ENCODE results near the gene NEK6.

NEK6 gene

DNA sequence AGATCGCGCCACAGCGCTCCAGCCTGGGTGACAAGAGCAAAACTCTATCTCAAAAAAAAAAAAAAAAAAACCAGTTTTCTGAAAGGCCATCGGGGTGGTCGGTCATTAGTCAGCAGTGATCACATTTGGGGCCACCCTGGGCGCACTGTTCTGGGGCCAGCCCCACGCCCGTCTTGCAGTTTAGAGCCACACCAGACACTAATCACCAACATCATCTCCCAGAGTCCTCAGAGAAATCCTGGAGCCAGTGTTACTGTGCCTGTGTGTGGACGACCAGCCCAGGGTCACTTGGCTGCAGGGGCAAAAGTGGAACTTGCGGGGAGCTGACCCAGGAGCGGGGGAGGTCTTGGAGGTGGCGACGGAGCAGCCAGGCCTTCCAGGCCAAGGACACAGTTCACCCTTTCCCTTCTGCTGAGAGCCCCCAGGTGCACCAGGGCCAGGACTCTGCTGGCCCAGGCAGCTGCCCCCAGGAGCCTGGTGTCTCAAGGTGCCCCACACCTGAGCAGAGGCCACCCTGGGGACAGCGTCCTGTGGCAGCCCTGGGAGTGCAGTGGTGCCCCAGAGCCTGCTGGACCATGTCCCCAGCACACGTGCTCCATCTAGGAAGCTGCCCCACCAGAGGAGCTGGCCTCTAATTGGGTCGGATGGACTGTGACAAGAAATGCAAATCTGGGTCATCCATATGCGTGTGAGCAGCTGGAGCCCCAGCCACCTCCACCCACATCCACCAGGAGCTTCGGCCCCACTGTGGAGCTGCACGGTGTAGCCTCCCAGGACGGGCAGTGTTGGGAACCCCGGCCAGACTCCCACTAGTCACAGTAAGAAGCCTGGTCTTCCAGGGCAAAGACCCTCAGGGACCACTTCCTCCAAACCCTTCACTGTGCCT, 51.1 kb downstream of the NEK6 start:
- peak; percentile 6; the same call in 2 of the 3 replicates for ATAC-seq

DNA sequence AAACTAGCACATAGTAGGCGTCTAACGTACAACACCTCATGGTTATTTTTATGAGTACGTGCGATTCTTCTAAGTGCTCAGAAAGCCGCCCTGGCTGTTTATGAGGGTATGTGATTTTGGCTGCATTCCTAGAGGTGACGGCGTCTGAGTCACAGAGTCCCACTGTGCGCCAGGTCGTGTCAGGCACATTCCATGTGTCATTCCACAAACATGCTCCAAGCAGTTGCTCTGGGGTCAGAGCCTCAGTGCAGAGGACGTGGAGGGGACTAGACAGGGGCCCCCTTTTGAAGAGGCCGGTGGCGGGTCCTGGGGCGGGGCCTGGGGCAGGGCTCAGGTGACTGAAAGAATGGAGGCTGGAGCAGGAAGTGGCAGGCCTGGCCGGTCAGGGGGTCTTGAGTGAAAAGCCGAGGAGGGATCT, 51.9 kb downstream of the NEK6 start:
- TF ChIP-seq, protein P1, sequence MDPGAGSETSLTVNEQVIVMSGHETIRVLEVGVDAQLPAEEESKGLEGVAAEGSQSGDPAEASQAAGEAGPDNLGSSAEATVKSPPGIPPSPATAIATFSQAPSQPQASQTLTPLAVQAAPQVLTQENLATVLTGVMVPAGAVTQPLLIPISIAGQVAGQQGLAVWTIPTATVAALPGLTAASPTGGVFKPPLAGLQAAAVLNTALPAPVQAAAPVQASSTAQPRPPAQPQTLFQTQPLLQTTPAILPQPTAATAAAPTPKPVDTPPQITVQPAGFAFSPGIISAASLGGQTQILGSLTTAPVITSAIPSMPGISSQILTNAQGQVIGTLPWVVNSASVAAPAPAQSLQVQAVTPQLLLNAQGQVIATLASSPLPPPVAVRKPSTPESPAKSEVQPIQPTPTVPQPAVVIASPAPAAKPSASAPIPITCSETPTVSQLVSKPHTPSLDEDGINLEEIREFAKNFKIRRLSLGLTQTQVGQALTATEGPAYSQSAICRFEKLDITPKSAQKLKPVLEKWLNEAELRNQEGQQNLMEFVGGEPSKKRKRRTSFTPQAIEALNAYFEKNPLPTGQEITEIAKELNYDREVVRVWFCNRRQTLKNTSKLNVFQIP (CRISPR knock-in tag; IDR thresholded peaks at IDR 0.05; ENCODE audit: borderline replicate concordance, low read depth) = no peak
- TF ChIP-seq ZFP30 (CRISPR knock-in tag; IDR thresholded peaks at IDR 0.05) = no peak
- TF ChIP-seq CSDC2 (CRISPR knock-in tag; IDR thresholded peaks at IDR 0.05) = no peak
- TF ChIP-seq ESRRG (CRISPR knock-in tag; IDR thresholded peaks at IDR 0.05) = no peak
- TF ChIP-seq SNAI2 (CRISPR knock-in tag; IDR thresholded peaks at IDR 0.05) = no peak
- no peak for TF ChIP-seq OSR1 (CRISPR knock-in tag; IDR thresholded peaks at IDR 0.05)
- peak; percentile 82 for ATAC-seq

More for the DNA sequence above, 51.1 kb downstream of the NEK6 start:
- TF ChIP-seq PPARA (CRISPR knock-in tag; IDR thresholded peaks at IDR 0.05; ENCODE audit: borderline replicate concordance) = no peak
- no peak for TF ChIP-seq ESRRG (CRISPR knock-in tag; IDR thresholded peaks at IDR 0.05)
- no peak for TF ChIP-seq ZNF8 (CRISPR knock-in tag; IDR thresholded peaks at IDR 0.05)
- no peak for TF ChIP-seq ARNTL (CRISPR knock-in tag; IDR thresholded peaks at IDR 0.05; ENCODE audit: borderline replicate concordance, low read depth)
- no peak for TF ChIP-seq ZNF70 (CRISPR knock-in tag; IDR thresholded peaks at IDR 0.05)
- TF ChIP-seq RARB (CRISPR knock-in tag; IDR thresholded peaks at IDR 0.05) = no peak

DNA sequence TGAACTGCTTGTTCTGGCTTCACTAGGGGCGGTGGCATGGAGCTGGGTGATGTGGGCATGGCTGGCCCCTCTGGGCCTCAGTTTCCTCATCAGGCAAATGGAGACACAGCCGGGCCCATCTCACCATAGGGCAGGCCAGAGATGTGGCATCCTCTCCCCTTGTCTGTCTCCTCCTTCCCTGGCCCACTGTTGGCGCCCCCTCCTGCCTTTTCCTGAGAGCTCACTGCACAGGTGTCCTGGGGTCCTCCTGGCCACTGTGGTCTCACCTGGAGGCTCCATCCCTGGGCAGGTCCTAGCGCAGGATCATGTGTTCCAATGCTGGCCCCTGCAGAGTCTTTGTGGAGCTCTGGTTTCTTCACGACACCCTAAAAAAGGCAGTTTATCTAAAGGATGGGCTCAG, 53.5 kb downstream of the NEK6 start:
- TF ChIP-seq TOX (CRISPR knock-in tag; IDR thresholded peaks at IDR 0.05; ENCODE audit: borderline replicate concordance) (no peak), BACH2 (CRISPR knock-in tag; IDR thresholded peaks at IDR 0.05; ENCODE audit: borderline replicate concordance) (no peak)
- TF ChIP-seq, protein P2, sequence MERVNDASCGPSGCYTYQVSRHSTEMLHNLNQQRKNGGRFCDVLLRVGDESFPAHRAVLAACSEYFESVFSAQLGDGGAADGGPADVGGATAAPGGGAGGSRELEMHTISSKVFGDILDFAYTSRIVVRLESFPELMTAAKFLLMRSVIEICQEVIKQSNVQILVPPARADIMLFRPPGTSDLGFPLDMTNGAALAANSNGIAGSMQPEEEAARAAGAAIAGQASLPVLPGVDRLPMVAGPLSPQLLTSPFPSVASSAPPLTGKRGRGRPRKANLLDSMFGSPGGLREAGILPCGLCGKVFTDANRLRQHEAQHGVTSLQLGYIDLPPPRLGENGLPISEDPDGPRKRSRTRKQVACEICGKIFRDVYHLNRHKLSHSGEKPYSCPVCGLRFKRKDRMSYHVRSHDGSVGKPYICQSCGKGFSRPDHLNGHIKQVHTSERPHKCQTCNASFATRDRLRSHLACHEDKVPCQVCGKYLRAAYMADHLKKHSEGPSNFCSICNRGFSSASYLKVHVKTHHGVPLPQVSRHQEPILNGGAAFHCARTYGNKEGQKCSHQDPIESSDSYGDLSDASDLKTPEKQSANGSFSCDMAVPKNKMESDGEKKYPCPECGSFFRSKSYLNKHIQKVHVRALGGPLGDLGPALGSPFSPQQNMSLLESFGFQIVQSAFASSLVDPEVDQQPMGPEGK (CRISPR knock-in tag; IDR thresholded peaks at IDR 0.05; ENCODE audit: borderline replicate concordance) = no peak
- TF ChIP-seq, protein P3, sequence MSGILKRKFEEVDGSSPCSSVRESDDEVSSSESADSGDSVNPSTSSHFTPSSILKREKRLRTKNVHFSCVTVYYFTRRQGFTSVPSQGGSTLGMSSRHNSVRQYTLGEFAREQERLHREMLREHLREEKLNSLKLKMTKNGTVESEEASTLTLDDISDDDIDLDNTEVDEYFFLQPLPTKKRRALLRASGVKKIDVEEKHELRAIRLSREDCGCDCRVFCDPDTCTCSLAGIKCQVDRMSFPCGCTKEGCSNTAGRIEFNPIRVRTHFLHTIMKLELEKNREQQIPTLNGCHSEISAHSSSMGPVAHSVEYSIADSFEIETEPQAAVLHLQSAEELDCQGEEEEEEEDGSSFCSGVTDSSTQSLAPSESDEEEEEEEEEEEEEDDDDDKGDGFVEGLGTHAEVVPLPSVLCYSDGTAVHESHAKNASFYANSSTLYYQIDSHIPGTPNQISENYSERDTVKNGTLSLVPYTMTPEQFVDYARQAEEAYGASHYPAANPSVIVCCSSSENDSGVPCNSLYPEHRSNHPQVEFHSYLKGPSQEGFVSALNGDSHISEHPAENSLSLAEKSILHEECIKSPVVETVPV (CRISPR knock-in tag; IDR thresholded peaks at IDR 0.05) = no peak
- TF ChIP-seq, protein P4, sequence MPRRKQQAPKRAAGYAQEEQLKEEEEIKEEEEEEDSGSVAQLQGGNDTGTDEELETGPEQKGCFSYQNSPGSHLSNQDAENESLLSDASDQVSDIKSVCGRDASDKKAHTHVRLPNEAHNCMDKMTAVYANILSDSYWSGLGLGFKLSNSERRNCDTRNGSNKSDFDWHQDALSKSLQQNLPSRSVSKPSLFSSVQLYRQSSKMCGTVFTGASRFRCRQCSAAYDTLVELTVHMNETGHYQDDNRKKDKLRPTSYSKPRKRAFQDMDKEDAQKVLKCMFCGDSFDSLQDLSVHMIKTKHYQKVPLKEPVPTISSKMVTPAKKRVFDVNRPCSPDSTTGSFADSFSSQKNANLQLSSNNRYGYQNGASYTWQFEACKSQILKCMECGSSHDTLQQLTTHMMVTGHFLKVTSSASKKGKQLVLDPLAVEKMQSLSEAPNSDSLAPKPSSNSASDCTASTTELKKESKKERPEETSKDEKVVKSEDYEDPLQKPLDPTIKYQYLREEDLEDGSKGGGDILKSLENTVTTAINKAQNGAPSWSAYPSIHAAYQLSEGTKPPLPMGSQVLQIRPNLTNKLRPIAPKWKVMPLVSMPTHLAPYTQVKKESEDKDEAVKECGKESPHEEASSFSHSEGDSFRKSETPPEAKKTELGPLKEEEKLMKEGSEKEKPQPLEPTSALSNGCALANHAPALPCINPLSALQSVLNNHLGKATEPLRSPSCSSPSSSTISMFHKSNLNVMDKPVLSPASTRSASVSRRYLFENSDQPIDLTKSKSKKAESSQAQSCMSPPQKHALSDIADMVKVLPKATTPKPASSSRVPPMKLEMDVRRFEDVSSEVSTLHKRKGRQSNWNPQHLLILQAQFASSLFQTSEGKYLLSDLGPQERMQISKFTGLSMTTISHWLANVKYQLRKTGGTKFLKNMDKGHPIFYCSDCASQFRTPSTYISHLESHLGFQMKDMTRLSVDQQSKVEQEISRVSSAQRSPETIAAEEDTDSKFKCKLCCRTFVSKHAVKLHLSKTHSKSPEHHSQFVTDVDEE (CRISPR knock-in tag; IDR thresholded peaks at IDR 0.05) = no peak

DNA sequence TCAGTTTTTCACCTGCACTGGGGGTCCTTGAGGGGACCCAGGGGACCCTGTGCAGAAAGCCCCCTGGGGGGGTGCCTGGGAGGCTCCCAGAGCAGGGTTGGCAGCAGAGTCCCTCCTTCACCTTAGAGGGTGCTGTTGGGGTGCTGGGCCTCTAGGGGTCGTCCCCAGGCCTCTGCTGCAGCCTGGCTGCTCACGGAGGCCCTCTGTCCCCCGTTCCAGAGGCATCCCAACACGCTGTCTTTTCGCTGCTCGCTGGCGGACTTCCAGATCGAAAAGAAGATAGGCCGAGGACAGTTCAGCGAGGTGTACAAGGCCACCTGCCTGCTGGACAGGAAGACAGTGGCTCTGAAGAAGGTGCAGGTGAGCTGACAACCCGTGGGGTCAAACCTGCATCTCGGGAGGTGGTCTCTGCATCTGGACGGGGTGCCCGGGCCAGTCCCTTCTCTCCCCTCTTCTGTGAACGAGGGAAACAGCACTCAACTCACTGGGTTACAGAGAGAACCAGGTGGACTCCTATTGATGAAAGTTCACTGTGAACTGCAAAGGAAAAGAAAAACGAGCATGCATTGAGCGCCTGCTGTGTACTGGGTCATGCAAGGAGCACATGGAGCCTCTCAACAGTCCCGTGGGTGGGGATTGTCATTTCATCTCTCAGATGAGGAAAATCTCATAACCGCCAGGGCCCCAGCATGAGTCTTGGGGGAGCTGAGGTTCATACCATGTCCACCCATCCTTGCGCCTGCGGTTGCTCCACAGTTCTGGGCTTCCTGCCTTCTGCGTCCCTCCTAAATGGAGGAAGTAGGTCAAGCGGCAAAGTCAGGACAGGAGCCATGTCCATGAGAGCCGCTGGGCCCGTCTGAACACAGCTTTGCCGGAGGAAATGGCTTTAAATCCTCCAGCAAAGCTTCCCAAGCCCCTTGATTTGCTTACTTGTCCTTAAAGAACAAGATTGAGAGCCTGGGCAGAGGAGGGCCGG, 54.8 kb downstream of the NEK6 start:
- no peak for ATAC-seq
- no peak for TF ChIP-seq TCF4 (CRISPR knock-in tag; IDR thresholded peaks at IDR 0.05; ENCODE audit: borderline replicate concordance)
- TF ChIP-seq ZC3H10 (CRISPR knock-in tag; IDR thresholded peaks at IDR 0.05) = no peak
- TF ChIP-seq OSR1 (CRISPR knock-in tag; IDR thresholded peaks at IDR 0.05) = no peak
- TF ChIP-seq TOX (CRISPR knock-in tag; IDR thresholded peaks at IDR 0.05; ENCODE audit: borderline replicate concordance) = no peak
- TF ChIP-seq, protein P5, sequence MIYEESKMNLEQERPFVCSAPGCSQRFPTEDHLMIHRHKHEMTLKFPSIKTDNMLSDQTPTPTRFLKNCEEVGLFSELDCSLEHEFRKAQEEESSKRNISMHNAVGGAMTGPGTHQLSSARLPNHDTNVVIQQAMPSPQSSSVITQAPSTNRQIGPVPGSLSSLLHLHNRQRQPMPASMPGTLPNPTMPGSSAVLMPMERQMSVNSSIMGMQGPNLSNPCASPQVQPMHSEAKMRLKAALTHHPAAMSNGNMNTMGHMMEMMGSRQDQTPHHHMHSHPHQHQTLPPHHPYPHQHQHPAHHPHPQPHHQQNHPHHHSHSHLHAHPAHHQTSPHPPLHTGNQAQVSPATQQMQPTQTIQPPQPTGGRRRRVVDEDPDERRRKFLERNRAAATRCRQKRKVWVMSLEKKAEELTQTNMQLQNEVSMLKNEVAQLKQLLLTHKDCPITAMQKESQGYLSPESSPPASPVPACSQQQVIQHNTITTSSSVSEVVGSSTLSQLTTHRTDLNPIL (CRISPR knock-in tag; IDR thresholded peaks at IDR 0.05; ENCODE audit: low read depth) = no peak
- TF ChIP-seq ZFP3 (CRISPR knock-in tag; IDR thresholded peaks at IDR 0.05) = no peak
- TF ChIP-seq, protein P2 (CRISPR knock-in tag; IDR thresholded peaks at IDR 0.05; ENCODE audit: borderline replicate concordance) = no peak
- TF ChIP-seq, protein P1 (CRISPR knock-in tag; IDR thresholded peaks at IDR 0.05; ENCODE audit: borderline replicate concordance, low read depth) = no peak
- no peak for TF ChIP-seq ZNF70 (CRISPR knock-in tag; IDR thresholded peaks at IDR 0.05)
- no peak for TF ChIP-seq RARB (CRISPR knock-in tag; IDR thresholded peaks at IDR 0.05)

More for the DNA sequence above, 53.5 kb downstream of the NEK6 start:
- ATAC-seq = no peak

Measured in SK-N-SH treated with all-trans-retinoic acid at 6 μM for 48 hours (cell line).